Transverse colon (tissue), 4 donors: ENCODE results near the gene FCGR2B.
"Not testable (repeated sequence)": the region's sequence is repeated elsewhere in the genome, so short reads cannot be mapped to it uniquely, and the experiment has no call there.

ENCODE experiments used
- CTCF ChIP-seq, 5 experiments: fragments of 200-600 bp in 3 of 5; fragments of 450-650 bp in 2 of 5; sonication (generic) in 3 of 5; IDR thresholded peaks; 1 replicate in 2 of 5; 2 replicates in 3 of 5; pipeline ENCODE4 v1.5.1; 2016 to 2017; ENCODE audit warnings: antibody characterized with exemption in 5 of 5, inconsistent platforms in 3 of 5, mild to moderate bottlenecking in 2 of 5, moderate library complexity in 1 of 5
- EP300 ChIP-seq: sonication (generic); formaldehyde crosslinking; IDR thresholded peaks from one replicate; pipeline ENCODE4 v1.6.1; 2017; ENCODE audit warnings: antibody characterized with exemption, low read depth
- POLR2A ChIP-seq: fragments of 450-650 bp; IDR thresholded peaks from one replicate; pipeline ENCODE4 v1.6.1; 2016; ENCODE audit warnings: antibody characterized with exemption, mild to moderate bottlenecking, moderate library complexity
- POLR2AphosphoS5 ChIP-seq, 3 donors: sonication (generic); formaldehyde crosslinking; IDR thresholded peaks; one replicate each; pipeline ENCODE4 v1.6.1; 2016; ENCODE audit warnings: antibody characterized with exemption in 3 of 3

GRCh38 chr1:161642697-161643096 lies 20.2 kb upstream of the FCGR2B start:
- not testable (repeated sequence) for TF ChIP-seq CTCF (IDR thresholded peaks at IDR 0.05); POLR2A; POLR2AphosphoS5 (IDR thresholded peaks at IDR 0.05); EP300
